GM11168 (cell line): Measurements from ENCODE around the gene MDH1.
"Not testable (repeated sequence)": the region's sequence is repeated elsewhere in the genome, so short reads cannot be mapped to it uniquely, and the experiment has no call there.

Source experiments
- in situ Hi-C: fragments of 300-500 bp; cut with MboI; formaldehyde crosslinking; loops from one replicate; pipeline ENCODE4 v1.12.0; 2022; ENCODE audit warnings: low sequenced_read_pairs; ENCODE audit not compliant: unreplicated experiment

Gene MDH1

DNA sequence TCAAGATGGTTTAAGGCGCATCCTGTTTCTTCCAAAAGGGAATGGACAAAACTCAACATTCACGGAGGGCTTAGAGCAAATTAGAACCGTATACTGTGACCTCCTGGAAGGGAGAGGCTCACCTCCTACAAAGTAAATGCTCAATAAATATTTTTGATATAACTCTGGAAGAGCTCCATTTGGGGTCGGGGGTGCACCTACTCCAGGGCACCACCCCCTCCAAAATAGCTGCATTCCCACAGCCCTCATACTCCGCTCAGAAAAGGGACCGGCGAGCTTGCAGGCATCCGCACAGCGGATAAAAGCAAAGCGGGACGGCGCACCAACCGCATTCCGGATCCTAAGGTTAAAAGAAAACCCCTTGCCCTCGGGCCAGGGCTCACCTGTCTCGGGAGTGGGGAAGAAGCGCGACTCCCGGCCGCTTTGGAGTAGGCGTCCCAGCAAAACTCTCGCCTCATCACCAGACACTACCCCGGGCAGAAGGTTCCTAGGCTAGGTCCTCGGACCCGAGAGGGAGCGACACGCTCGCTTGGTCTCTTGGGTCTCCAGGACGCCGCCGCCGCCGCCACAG is 864 bp upstream of the MDH1 start:
- in situ Hi-C loops, result no loop called here

GRCh38 chr2:63589148-63589958 is 590 bp downstream of the MDH1 start:
- in situ Hi-C loops, result no loop called here

DNA sequence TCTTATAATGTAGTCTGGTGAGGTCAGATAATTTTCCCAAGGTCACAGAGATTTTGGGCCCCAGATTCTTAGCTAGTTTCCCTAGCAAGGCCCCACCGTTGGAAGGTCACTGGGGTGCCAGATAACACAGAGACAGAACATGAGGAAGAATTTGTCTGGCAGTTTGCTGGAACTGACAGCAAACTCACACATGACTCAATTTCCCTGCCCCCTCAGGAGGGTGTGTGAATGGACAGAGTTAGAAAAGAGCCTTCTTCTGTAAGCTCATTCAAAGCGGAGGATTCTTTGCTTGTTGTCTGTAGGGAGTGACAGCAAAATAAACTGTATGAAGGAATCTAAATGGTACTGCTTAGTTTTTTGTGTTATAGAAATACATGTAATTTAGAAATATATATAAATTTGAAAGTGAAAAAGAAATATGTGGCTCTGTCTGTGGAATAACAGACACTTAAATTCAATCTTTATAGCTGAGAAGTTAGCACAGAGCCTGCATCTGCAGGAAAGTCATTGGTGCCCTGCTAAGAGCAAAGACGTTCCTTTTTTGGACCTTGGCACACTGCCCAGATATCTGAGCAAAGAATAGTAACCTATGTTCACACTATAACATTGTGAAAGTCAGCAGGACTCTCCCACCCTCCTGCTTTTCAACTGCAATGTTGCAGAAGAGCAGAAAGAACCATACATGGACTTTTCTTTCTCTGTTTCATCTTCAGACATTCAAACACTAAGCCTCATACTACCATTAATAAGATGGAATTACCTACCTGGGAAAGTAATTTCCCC is 2.1 kb downstream of the MDH1 start:
- in situ Hi-C loops, result no loop called here

- in situ Hi-C loops, result no loop called here
Observed at GRCh38 chr2:63591566-63592175, 2.9 kb downstream of the MDH1 start.

GRCh38 chr2:63594660-63595059 is 5.9 kb downstream of the MDH1 start:
- in situ Hi-C loops, result no loop called here

GRCh38 chr2:63596401-63596883 is 7.7 kb downstream of the MDH1 start:
- in situ Hi-C loops, result no loop called here

GRCh38 chr2:63598981-63599380 is 10.2 kb downstream of the MDH1 start:
- in situ Hi-C loops, result no loop called here

DNA sequence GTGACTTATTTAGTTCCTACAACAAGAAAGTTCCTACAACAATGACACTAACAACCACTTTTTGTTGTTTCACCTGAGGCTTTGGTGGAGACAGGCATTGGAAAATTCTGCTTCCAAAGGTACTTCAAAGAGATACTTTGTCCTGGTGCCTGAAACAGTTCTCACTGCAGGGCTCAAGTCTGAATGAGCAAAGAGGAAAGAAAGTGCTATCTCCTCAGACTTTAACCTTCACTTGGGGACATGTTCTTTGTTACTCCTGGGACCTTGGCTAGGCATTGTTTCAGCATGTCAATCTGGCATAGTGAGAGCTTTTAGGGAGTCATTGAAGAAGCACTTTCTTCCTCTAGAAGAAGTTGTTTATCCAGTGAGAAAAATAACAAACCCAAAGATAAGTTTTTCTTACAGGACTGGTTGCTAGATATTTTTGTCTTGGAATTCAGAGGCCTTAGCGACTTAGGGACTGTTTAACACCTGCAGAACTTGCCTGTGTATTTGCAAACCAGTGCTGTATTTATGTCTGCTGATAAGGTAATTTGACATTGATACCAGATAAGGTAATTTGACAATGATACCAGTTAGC is 12.2 kb downstream of the MDH1 start:
- in situ Hi-C loops, result no loop called here

DNA sequence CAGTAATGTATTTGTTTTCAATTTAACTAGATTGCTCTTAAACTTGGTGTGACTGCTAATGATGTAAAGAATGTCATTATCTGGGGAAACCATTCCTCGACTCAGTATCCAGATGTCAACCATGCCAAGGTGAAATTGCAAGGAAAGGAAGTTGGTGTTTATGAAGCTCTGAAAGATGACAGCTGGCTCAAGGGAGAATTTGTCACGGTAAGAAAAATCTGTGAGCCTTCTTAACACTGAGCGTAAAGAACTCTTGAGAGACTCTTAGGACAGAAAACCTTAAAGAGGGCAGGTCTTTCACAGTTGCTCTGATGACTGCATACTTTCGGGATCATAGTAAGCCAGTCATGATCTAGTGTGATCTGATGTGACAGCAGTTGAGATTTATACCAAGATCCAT is 15.9 kb downstream of the MDH1 start:
- in situ Hi-C loops, result no loop called here

DNA sequence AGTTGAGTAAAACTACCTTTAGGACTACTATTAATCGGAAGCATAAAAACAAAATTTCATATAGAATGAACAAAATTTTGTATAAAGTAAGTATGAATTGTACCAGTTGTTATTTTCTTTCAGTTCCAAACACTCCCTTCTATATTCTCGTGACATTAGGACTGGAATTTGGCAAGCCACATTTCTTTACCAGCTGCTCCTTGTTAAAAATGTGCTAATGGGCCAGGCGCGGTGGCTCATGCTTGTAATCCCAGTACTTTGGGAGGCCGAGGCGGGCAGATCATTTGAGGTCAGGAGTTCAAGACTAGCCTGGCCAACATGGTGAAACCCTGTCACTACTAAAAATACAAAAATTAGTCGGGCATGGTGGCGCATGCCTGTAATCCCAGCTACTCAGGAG is 20.1 kb downstream of the MDH1 start:
- in situ Hi-C loops, result not testable (repeated sequence)

- in situ Hi-C loops, result no loop called here
Observed at GRCh38 chr2:63610525-63610924, 21.8 kb downstream of the MDH1 start.

DNA sequence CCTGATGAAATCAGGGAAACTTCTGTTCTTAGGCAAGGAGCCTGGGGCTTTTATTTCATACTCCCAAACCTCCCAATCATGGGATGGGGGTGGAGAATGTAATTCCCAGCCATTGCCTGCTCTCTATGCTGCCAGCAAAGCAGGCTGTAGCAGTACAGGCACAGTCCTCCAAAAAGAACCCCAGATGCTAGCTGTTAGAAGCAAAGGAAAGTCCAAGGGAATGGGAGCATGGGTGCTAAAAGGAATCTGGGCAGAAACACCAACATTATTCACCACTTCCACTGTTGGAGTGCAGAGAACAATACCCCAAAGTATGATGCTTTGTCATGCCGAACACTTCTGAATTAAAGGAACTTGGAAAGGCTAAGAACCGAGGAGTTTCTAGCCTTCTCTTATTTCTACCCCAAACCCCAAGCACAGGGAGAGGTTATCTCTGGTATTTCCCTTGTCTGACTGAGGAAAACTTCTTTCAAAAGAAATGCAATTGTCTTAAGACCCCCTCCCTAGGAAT is 24.7 kb downstream of the MDH1 start:
- in situ Hi-C loops, result no loop called here

- in situ Hi-C loops, result no loop called here
Observed at GRCh38 chr2:63614448-63614968, 25.7 kb downstream of the MDH1 start.

- in situ Hi-C loops, result no loop called here
Observed at GRCh38 chr2:63614983-63615945, 26.5 kb downstream of the MDH1 start.

DNA sequence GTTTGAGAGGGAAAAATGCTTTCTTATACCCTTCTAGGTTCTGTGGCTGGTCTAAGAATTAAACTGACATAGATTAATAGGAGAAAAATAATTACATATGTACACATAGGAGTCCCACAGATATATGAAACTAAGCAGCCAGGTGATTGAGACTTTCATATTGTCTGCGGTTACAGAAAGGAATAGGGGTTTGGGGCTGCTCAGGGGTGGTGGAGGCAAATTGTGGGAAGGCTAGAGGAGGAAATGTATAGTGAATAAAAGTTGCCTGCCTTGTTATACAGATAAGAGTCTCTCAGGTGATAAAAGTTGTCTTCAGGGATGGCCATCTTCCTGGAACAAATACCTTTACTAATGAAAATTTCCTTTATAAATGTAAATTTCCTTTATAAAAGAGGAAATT is 28.6 kb downstream of the MDH1 start:
- in situ Hi-C loops, result no loop called here

- in situ Hi-C loops, result no loop called here
Observed at GRCh38 chr2:63619328-63619727, 30.6 kb downstream of the MDH1 start.

GRCh38 chr2:63622751-63623150 is 34.0 kb downstream of the MDH1 start:
- in situ Hi-C loops, result no loop called here

GRCh38 chr2:63623763-63624162 is 35.0 kb downstream of the MDH1 start:
- in situ Hi-C loops, result not testable (repeated sequence)

- in situ Hi-C loops, result no loop called here
Observed at GRCh38 chr2:63627866-63628265, 39.1 kb downstream of the MDH1 start.
